Measurements from ENCODE around the gene TMEM53. TPM values are rescaled to one million over a fixed set of nuclear protein-coding genes. Genes with fewer than 3 reads are reported as not detected.

The TMEM53 gene
- total RNA-seq, 1 experiment from 2014 or later = 22.9 TPM

- CTCF ChIA-PET = no interaction called here
- BruUV-seq (replicated peaks) = no TSS peak
- Histone ChIP-seq H3K4me3 (ENCODE audit: low read depth in 2 of 2, low read length in 2 of 2) (no peak overlapping the region), H3K27me3 (ENCODE audit: control insufficient read depth, insufficient read depth, low read length) (no peaks in the 10 kb centered on the region), H3K9me3 (ENCODE audit: control insufficient read depth, insufficient read depth, low read depth, low read length) (no peaks in the 10 kb centered on the region), H3K4me1 (ENCODE audit: control insufficient read depth, insufficient read depth, low read length) (peaks cover 3% of the 10 kb centered on the region), H3K27ac (ENCODE audit: low read length) (no peak overlapping the region), H3K36me3 (ENCODE audit: control insufficient read depth, insufficient read depth, low read length) (peaks cover 13% of the 10 kb centered on the region)
- DNase-seq (ENCODE audit: low read depth, low spot score) = no peak
- no peak for ATAC-seq
- TF ChIP-seq, protein P1, sequence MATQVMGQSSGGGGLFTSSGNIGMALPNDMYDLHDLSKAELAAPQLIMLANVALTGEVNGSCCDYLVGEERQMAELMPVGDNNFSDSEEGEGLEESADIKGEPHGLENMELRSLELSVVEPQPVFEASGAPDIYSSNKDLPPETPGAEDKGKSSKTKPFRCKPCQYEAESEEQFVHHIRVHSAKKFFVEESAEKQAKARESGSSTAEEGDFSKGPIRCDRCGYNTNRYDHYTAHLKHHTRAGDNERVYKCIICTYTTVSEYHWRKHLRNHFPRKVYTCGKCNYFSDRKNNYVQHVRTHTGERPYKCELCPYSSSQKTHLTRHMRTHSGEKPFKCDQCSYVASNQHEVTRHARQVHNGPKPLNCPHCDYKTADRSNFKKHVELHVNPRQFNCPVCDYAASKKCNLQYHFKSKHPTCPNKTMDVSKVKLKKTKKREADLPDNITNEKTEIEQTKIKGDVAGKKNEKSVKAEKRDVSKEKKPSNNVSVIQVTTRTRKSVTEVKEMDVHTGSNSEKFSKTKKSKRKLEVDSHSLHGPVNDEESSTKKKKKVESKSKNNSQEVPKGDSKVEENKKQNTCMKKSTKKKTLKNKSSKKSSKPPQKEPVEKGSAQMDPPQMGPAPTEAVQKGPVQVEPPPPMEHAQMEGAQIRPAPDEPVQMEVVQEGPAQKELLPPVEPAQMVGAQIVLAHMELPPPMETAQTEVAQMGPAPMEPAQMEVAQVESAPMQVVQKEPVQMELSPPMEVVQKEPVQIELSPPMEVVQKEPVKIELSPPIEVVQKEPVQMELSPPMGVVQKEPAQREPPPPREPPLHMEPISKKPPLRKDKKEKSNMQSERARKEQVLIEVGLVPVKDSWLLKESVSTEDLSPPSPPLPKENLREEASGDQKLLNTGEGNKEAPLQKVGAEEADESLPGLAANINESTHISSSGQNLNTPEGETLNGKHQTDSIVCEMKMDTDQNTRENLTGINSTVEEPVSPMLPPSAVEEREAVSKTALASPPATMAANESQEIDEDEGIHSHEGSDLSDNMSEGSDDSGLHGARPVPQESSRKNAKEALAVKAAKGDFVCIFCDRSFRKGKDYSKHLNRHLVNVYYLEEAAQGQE (IDR thresholded peaks at IDR 0.05; ENCODE audit: insufficient read depth in 1 of 2, low read depth in 2 of 2, low read length in 1 of 2) = no peak
- TF ChIP-seq SIN3A (IDR thresholded peaks at IDR 0.05; ENCODE audit: borderline replicate concordance, insufficient read depth, low read depth, low read length) (no peak), CTCF (IDR thresholded peaks at IDR 0.05) (no peak), TCF7L2 (IDR thresholded peaks at IDR 0.05; ENCODE audit: low read depth, low read length) (no peak), POLR2AphosphoS5 (IDR thresholded peaks at IDR 0.05; ENCODE audit: low read depth, low read length) (no peak)
- intact Hi-C loops (cut with micrococcal nuclease; ENCODE audit: unreplicated experiment) (no loop called here), in situ Hi-C loops (cut with HindIII; ENCODE audit: low pct_unique_long_range_greater_than_20kb, low sequenced_read_pairs) (no loop called here)
- POLR2A ChIA-PET = no interaction called here
Observed at GRCh38 chr1:44636083-44636687, 38.1 kb downstream of the TMEM53 start.

GRCh38 chr1:44635439-44635838 lies 38.8 kb downstream of the TMEM53 start:
- no TSS peak for BruUV-seq (replicated peaks)
- Histone ChIP-seq H3K9me3 (ENCODE audit: control insufficient read depth, insufficient read depth, low read depth, low read length) (no peaks in the 10 kb centered on the region), H3K4me1 (ENCODE audit: control insufficient read depth, insufficient read depth, low read length) (peaks cover 6% of the 10 kb centered on the region), H3K4me3 (ENCODE audit: low read depth in 2 of 2, low read length in 2 of 2) (no peak overlapping the region), H3K36me3 (ENCODE audit: control insufficient read depth, insufficient read depth, low read length) (peaks cover 11% of the 10 kb centered on the region), H3K27me3 (ENCODE audit: control insufficient read depth, insufficient read depth, low read length) (no peaks in the 10 kb centered on the region), H3K27ac (ENCODE audit: low read length) (no peak overlapping the region)
- CTCF ChIA-PET = no interaction called here
- in situ Hi-C loops (cut with HindIII; ENCODE audit: low pct_unique_long_range_greater_than_20kb, low sequenced_read_pairs) (no loop called here), intact Hi-C loops (cut with micrococcal nuclease; ENCODE audit: unreplicated experiment) (no loop called here)
- no peak for ATAC-seq
- no peak for DNase-seq (ENCODE audit: low read depth, low spot score)
- no peak for TF ChIP-seq CTCF (IDR thresholded peaks at IDR 0.05)
- TF ChIP-seq POLR2AphosphoS5 (IDR thresholded peaks at IDR 0.05; ENCODE audit: low read depth, low read length) = no peak
- TF ChIP-seq, protein P1 (IDR thresholded peaks at IDR 0.05; ENCODE audit: insufficient read depth in 1 of 2, low read depth in 2 of 2, low read length in 1 of 2) = no peak
- no peak for TF ChIP-seq TCF7L2 (IDR thresholded peaks at IDR 0.05; ENCODE audit: low read depth, low read length)
- no peak for TF ChIP-seq SIN3A (IDR thresholded peaks at IDR 0.05; ENCODE audit: borderline replicate concordance, insufficient read depth, low read depth, low read length)
- POLR2A ChIA-PET = no interaction called here
